H1 (cell line): ENCODE results near the gene MARS1. TPM values are rescaled to one million over a fixed set of nuclear protein-coding genes. Genes with fewer than 3 reads are reported as not detected.

Experiments used
- CTCF ChIA-PET: fragments of 300-600 bp; sonication (Branson Sonifier 250); formaldehyde crosslinking; loops from one replicate; lab custom pipeline; 2021; ENCODE audit not compliant: partially characterized antibody; lab: Charles Lee
- POLR2A ChIA-PET: fragments of 300-600 bp; sonication (Branson Sonifier 250); formaldehyde crosslinking; loops from one replicate; lab custom pipeline; 2021; ENCODE audit warnings: inconsistent platforms; ENCODE audit not compliant: partially characterized antibody; lab: Charles Lee
- DNase-seq, 2 experiments: peaks; one replicate each; pipeline versions ENCODE4 v3.0.0 to v3.0.0-alpha.2; 2010 to 2022; ENCODE audit warnings: low spot score in 2 of 2, low read depth in 1 of 2, mixed read lengths in 1 of 2
- FAIRE-seq: peaks from 2 replicates; lab custom pipeline; 2011; peaks lifted over from hg19 to GRCh38; lab: Jason Lieb, UNC
- H2AFZ ChIP-seq: 2 replicates; pipeline ENCODE4 v1.8.1; 2012; ENCODE audit warnings: low read length, inconsistent platforms
- H2AK5ac ChIP-seq: 2 replicates; pipeline ENCODE4 v1.6.1; 2013; ENCODE audit warnings: low read depth, low read length
- H2BK120ac ChIP-seq: replicated peaks from 2 replicates; pipeline ENCODE3; 2013; ENCODE audit warnings: low read depth, low read length, inconsistent platforms
- H2BK12ac ChIP-seq: 2 replicates; pipeline ENCODE4 v1.6.1; 2013; ENCODE audit warnings: low read depth, low read length
- H2BK15ac ChIP-seq: 2 replicates; pipeline ENCODE4 v1.6.1; 2013; ENCODE audit warnings: low read length
- H2BK20ac ChIP-seq: 2 replicates; pipeline ENCODE4 v1.6.1; 2013; ENCODE audit warnings: low read length
- H2BK5ac ChIP-seq: 2 replicates; pipeline ENCODE4 v1.6.1; 2013; ENCODE audit warnings: low read depth, low read length
- H3K14ac ChIP-seq: 2 replicates; pipeline ENCODE4 v1.6.1; 2013; ENCODE audit warnings: inconsistent platforms; ENCODE audit not compliant: insufficient read length
- H3K18ac ChIP-seq: 2 replicates; pipeline ENCODE4 v1.6.1; 2013; ENCODE audit warnings: low read length; ENCODE audit errors: extremely low read depth
- H3K23ac ChIP-seq: 2 replicates; pipeline ENCODE4 v1.6.1; 2013; ENCODE audit warnings: inconsistent platforms; ENCODE audit not compliant: insufficient read length
- H3K23me2 ChIP-seq: 2 replicates; pipeline ENCODE4 v1.6.1; 2013; ENCODE audit warnings: low read depth, low read length
- H3K27ac ChIP-seq: 2 replicates; pipeline ENCODE4 v1.6.1; 2011; ENCODE audit warnings: low read depth, low read length, inconsistent platforms
- H3K27me3 ChIP-seq, 4 experiments: replicated peaks in 1 of 4; 1 replicate in 1 of 4; 2 replicates in 3 of 4; pipeline versions ENCODE4 v1.6.1 to v1.8.1; 2011 to 2013; ENCODE audit warnings: low read length in 3 of 4, mild to moderate bottlenecking in 3 of 4, inconsistent platforms in 2 of 4, mixed read lengths in 2 of 4, moderate library complexity in 1 of 4; ENCODE audit not compliant: control insufficient read depth in 3 of 4, insufficient read depth in 3 of 4; ENCODE audit errors: extremely low read depth in 1 of 4
- H3K36me3 ChIP-seq, 4 experiments: 2 replicates each; pipeline versions ENCODE4 v1.6.1 to v1.8.1; 2011 to 2013; ENCODE audit warnings: mild to moderate bottlenecking in 4 of 4, low read length in 3 of 4, moderate library complexity in 2 of 4, control low read depth in 1 of 4, inconsistent platforms in 1 of 4; ENCODE audit not compliant: insufficient read depth in 4 of 4, control insufficient read depth in 2 of 4
- H3K4ac ChIP-seq: replicated peaks from 2 replicates; pipeline ENCODE3; 2013; ENCODE audit warnings: low read length, low read depth, mixed read lengths, inconsistent platforms; ENCODE audit not compliant: insufficient read length
- H3K4me1 ChIP-seq, 4 experiments: replicated peaks in 1 of 4; 1 replicate in 1 of 4; 2 replicates in 3 of 4; pipeline versions ENCODE4 v1.6.1 to v1.8.1; 2011 to 2013; ENCODE audit warnings: low read length in 3 of 4, inconsistent platforms in 2 of 4, mixed read lengths in 1 of 4; ENCODE audit not compliant: insufficient read depth in 4 of 4, control insufficient read depth in 3 of 4
- H3K4me2 ChIP-seq, 2 experiments: 2 replicates each; pipeline versions ENCODE4 v1.6.1 to v1.8.1; 2011 to 2013; ENCODE audit warnings: low read depth in 2 of 2, low read length in 2 of 2, control low read depth in 1 of 2, inconsistent platforms in 1 of 2, mild to moderate bottlenecking in 1 of 2; ENCODE audit not compliant: insufficient read depth in 1 of 2
- H3K4me3 ChIP-seq, 4 experiments: fragments of 200-600, 300-600 bp in 1 of 4; sonication (generic), shearing (Covaris generic), sonication (Bioruptor Twin) in 1 of 4; 2 replicates each; pipeline versions ENCODE4 v1.5.1 to v1.8.1; 2011 to 2016; ENCODE audit warnings: low read length in 4 of 4, low read depth in 3 of 4, control low read depth in 2 of 4, inconsistent platforms in 2 of 4, mild to moderate bottlenecking in 2 of 4, mixed read lengths in 1 of 4, moderate library complexity in 1 of 4; ENCODE audit not compliant: insufficient read depth in 2 of 4; ENCODE audit errors: extremely low read depth in 1 of 4
- H3K56ac ChIP-seq: replicated peaks from 2 replicates; pipeline ENCODE3; 2013; ENCODE audit warnings: low read depth, mild to moderate bottlenecking, mixed read lengths, low read length, inconsistent platforms; ENCODE audit not compliant: insufficient read length
- H3K79me1 ChIP-seq: 2 replicates; pipeline ENCODE4 v1.6.1; 2013; ENCODE audit warnings: low read depth, low read length, control low read depth
- H3K79me2 ChIP-seq, 2 experiments: 2 replicates each; pipeline versions ENCODE4 v1.6.1 to v1.8.1; 2012 to 2013; ENCODE audit warnings: low read length in 2 of 2, mild to moderate bottlenecking in 2 of 2, inconsistent platforms in 1 of 2; ENCODE audit not compliant: insufficient read depth in 2 of 2, control insufficient read depth in 1 of 2
- H3K9ac ChIP-seq, 4 experiments: replicated peaks in 1 of 4; 1 replicate in 1 of 4; 2 replicates in 3 of 4; pipeline versions ENCODE4 v1.6.1 to v1.8.1; 2011 to 2013; ENCODE audit warnings: low read depth in 3 of 4, low read length in 3 of 4, control low read depth in 2 of 4, mild to moderate bottlenecking in 2 of 4, moderate library complexity in 2 of 4, inconsistent platforms in 1 of 4; ENCODE audit errors: extremely low read depth in 1 of 4
- H3K9me3 ChIP-seq, 2 experiments: 2 replicates each; pipeline versions ENCODE4 v1.6.1 to v1.8.1; 2012 to 2013; ENCODE audit warnings: mild to moderate bottlenecking in 2 of 2, moderate library complexity in 2 of 2, control low read depth in 1 of 2, inconsistent platforms in 1 of 2, low read depth in 1 of 2, low read length in 1 of 2, mixed read lengths in 1 of 2; ENCODE audit not compliant: insufficient read depth in 2 of 2
- H4K20me1 ChIP-seq, 2 experiments: replicated peaks in 1 of 2; 2 replicates each; pipeline versions ENCODE3 to v1.8.1; 2011 to 2013; ENCODE audit warnings: inconsistent platforms in 2 of 2, low read length in 2 of 2, mild to moderate bottlenecking in 1 of 2; ENCODE audit not compliant: insufficient read depth in 2 of 2, control insufficient read depth in 1 of 2
- H4K5ac ChIP-seq: 2 replicates; pipeline ENCODE4 v1.6.1; 2013; ENCODE audit warnings: low read length, low read depth, mixed read lengths, inconsistent platforms; ENCODE audit not compliant: insufficient read length
- H4K8ac ChIP-seq: 2 replicates; pipeline ENCODE4 v1.8.0; 2013; ENCODE audit warnings: mild to moderate bottlenecking, moderate library complexity, low read length, inconsistent platforms; ENCODE audit not compliant: insufficient read depth; ENCODE audit errors: extremely low read depth
- H4K91ac ChIP-seq: replicated peaks from 2 replicates; pipeline ENCODE3; 2013; ENCODE audit warnings: low read length, mixed read lengths, inconsistent platforms; ENCODE audit not compliant: insufficient read length
- CEBPB ChIP-seq: IDR thresholded peaks from 2 replicates; pipeline ENCODE4 v1.6.1; 2012; ENCODE audit warnings: low read depth, low read length
- KDM5A ChIP-seq: fragments of 200-600 bp; IDR thresholded peaks from 2 replicates; pipeline ENCODE4 v1.7.1; 2012; ENCODE audit warnings: mild to moderate bottlenecking, low read length, inconsistent platforms, mixed read lengths
- WGBS, 2 experiments: shearing (Covaris generic) in 1 of 2; methylation state at CpG; one replicate each; pipeline versions ENCODE4 v1.1.6 to v1.1.7; 2013 to 2015; ENCODE audit warnings: low lambda C conversion rate in 2 of 2, mixed read lengths in 2 of 2, inconsistent platforms in 1 of 2, low coverage in 1 of 2, missing lambda C conversion rate in 1 of 2; ENCODE audit not compliant: insufficient replicate concordance in 2 of 2, insufficient coverage in 1 of 2, insufficient read length in 1 of 2; ENCODE audit errors: extremely low coverage in 1 of 2, missing lambda C conversion rate in 1 of 2; 5-methylcytosine and 5-hydroxymethylcytosine counted together
- polyA plus RNA-seq, 7 experiments: library from polyadenylated mRNA; depleted of rRNA in 3 of 7; stranded (reverse) in 5 of 7; unstranded in 2 of 7; fragments of >200 nt in 5 of 7; fragments of 200-250 nt in 2 of 7; gene quantifications; 1 replicate in 5 of 7; 2 replicates in 1 of 7; 4 replicates in 1 of 7; pipeline versions ENCODE4 v1.2.1 to v1.2.3, GENCODE V29; 2011 to 2013; ENCODE audit warnings: missing spikeins in 2 of 7, mixed read lengths in 2 of 7
- total RNA-seq: library from RNA; stranded (reverse); fragmentation: NEBNext Ultra II Directional; extraction: Animal tissue kit (Norgen Biotek cat#: 25700); gene quantifications from 2 replicates; pipeline ENCODE4 v1.2.1, GENCODE V29; 2021

Gene MARS1
- total and polyA plus RNA-seq, 2 of the 8 experiments (the other 6 are each of a cell fraction or from before 2014, with no cell fraction given) = 194 to 407 TPM

DNA sequence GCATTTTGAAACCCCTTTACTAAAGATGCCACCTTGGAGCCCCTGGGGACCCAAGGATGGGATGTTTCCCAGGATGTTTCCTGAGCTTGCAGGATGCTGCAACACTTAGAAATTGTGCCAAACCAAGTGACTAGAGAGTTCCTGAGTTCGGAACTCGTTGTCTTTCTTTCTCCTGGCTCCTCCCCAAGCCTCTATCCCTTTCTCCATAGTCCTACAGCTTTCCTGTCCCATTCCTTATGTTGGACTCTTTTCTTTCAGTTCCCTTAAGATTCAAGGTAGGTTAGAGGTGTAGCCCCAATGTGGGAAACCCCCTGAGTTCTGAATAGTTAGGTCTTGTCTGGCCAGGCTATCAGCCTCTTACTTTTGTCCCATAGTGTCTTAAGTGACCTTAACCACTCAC lies 60.6 kb downstream of the MARS1 start:
- Histone ChIP-seq H4K91ac (no peak overlapping the region), H4K8ac (no peak overlapping the region), H3K14ac (no peak overlapping the region), H2AFZ (no peak overlapping the region), H3K56ac (no peak overlapping the region), H2AK5ac (no peak overlapping the region), H3K23me2 (peaks cover 19% of the 10 kb centered on the region), H2BK5ac (no peak overlapping the region), H3K18ac (no peak overlapping the region), H3K79me2 (peaks cover 4 to 49% of the 10 kb centered on the region in 2 experiments; a peak in 3 of 4 replicates), H3K9ac (no peak overlapping the region), H3K4me2 (peak overlapping the region in 1 of 2 experiments; percentile 69; a peak in 1 of 4 replicates), H2BK15ac (no peak overlapping the region), H3K9me3 (no peaks in the 10 kb centered on the region), H2BK12ac (peak overlapping the region; percentile 85; the same call in 1 of the 2 replicates), H2BK120ac (no peak overlapping the region), H3K4me1 (peaks cover 9 to 29% (median 12%) of the 10 kb centered on the region in 4 experiments; a peak in 6 of 7 replicates), H2BK20ac (no peak overlapping the region), H4K20me1 (peaks cover 9 to 14% of the 10 kb centered on the region in 2 experiments), H4K5ac (no peak overlapping the region), H3K27me3 (peaks cover 0 to 5% (median 3%) of the 10 kb centered on the region in 4 experiments; a peak in 2 of 7 replicates), H3K4me3 (no peak overlapping the region), H3K79me1 (peaks cover 10% of the 10 kb centered on the region), H3K23ac (no peak overlapping the region), H3K27ac (no peak overlapping the region), H3K4ac (no peak overlapping the region), H3K36me3 (no peaks in the 10 kb centered on the region)
- ChIA-PET CTCF (interaction anchor here (0.6 kb wide), 1 partner anchor 235 kb away, joined by 3 read pairs; no protein-coding TSS in a partner anchor), POLR2A (interaction anchor here (1.1 to 2.0 kb wide), 3 partner anchors 11 to 28 kb away, joined by 3 to 12 read pairs (median 5); partner anchors contain the start of gene DDIT3)
- no peak for DNase-seq
- WGBS, 2 experiments = 70% methylated on average over 2 of the region's 2 CpGs; no CpG with 5 or more reads in 1 of the 2 experiments
- no peak for TF ChIP-seq KDM5A
- TF ChIP-seq CEBPB = no peak
- no peak for FAIRE-seq
